GM23248 (cell line): ENCODE results near the gene TFAP2D. TPM values are rescaled to one million over a fixed set of nuclear protein-coding genes. Genes with fewer than 3 reads are reported as not detected.

Experiments used
- DNase-seq: peaks from one replicate; pipeline ENCODE4 v3.0.0-alpha.2; 2015
- H2AFZ ChIP-seq: fragments of 200-600 bp; sonication (generic); 2 replicates; pipeline ENCODE4 v1.6.1; 2016; ENCODE audit warnings: antibody characterized with exemption
- H3F3A ChIP-seq: fragments of 200-600 bp; sonication (generic); 2 replicates; pipeline ENCODE4 v1.6.1; 2016; ENCODE audit warnings: mild to moderate bottlenecking, antibody characterized with exemption, mixed run types; ENCODE audit not compliant: insufficient read depth
- H3K27ac ChIP-seq: fragments of 200-600 bp; sonication (generic); 2 replicates; pipeline ENCODE4 v1.5.1; 2016; ENCODE audit warnings: mild to moderate bottlenecking
- H3K27me3 ChIP-seq: fragments of 200-600 bp; sonication (generic); replicated peaks from 2 replicates; pipeline ENCODE4 v1.6.1; 2016; ENCODE audit warnings: mild to moderate bottlenecking; ENCODE audit not compliant: insufficient read depth
- H3K36me3 ChIP-seq: fragments of 200-600 bp; sonication (generic); 2 replicates; pipeline ENCODE4 v1.6.1; 2016; ENCODE audit warnings: low read depth, mild to moderate bottlenecking
- H3K4me1 ChIP-seq: fragments of 200-600 bp; sonication (generic); 2 replicates; pipeline ENCODE4 v1.6.1; 2016; ENCODE audit warnings: mild to moderate bottlenecking; ENCODE audit not compliant: insufficient read depth
- H3K4me2 ChIP-seq: fragments of 200-600 bp; sonication (generic); one replicate; pipeline ENCODE4 v1.6.1; 2016; ENCODE audit warnings: mild to moderate bottlenecking; ENCODE audit not compliant: unreplicated experiment
- H3K4me3 ChIP-seq: fragments of 200-600 bp; sonication (generic); 2 replicates; pipeline ENCODE4 v1.5.1; 2016; ENCODE audit warnings: mild to moderate bottlenecking
- H3K79me2 ChIP-seq: fragments of 200-600 bp; sonication (generic); 2 replicates; pipeline ENCODE4 v1.6.1; 2016; ENCODE audit warnings: mild to moderate bottlenecking; ENCODE audit not compliant: insufficient read depth
- H3K9ac ChIP-seq: fragments of 200-600 bp; sonication (generic); 2 replicates; pipeline ENCODE4 v1.6.1; 2016; ENCODE audit warnings: mild to moderate bottlenecking
- H3K9me2 ChIP-seq: fragments of 200-600 bp; sonication (generic); 2 replicates; pipeline ENCODE4 v1.6.1; 2016; ENCODE audit warnings: mixed run types, mild to moderate bottlenecking, moderate library complexity; ENCODE audit not compliant: insufficient read depth
- H3K9me3 ChIP-seq: fragments of 200-600 bp; sonication (generic); one replicate; pipeline ENCODE4 v1.6.1; 2017; ENCODE audit warnings: low read depth
- H4K20me1 ChIP-seq: fragments of 200-600 bp; sonication (generic); 2 replicates; pipeline ENCODE4 v1.6.0; 2016; ENCODE audit not compliant: insufficient read depth
- EZH2 ChIP-seq: fragments of 200-600 bp; sonication (generic); IDR thresholded peaks from 2 replicates; pipeline ENCODE4 v1.6.1; 2018; ENCODE audit warnings: antibody characterized with exemption, mild to moderate bottlenecking; ENCODE audit not compliant: insufficient read depth, poor library complexity, severe bottlenecking
- EZH2phosphoT487 ChIP-seq: fragments of 200-600 bp; sonication (generic); IDR thresholded peaks from 2 replicates; pipeline ENCODE4 v1.6.1; 2018; ENCODE audit warnings: antibody characterized with exemption, moderate library complexity, mild to moderate bottlenecking, low read depth; ENCODE audit not compliant: insufficient read depth
- WGBS, 2 experiments: methylation state at CpG; one replicate each; pipeline ENCODE4 v1.1.6; 2015 to 2017; ENCODE audit warnings: low lambda C conversion rate in 2 of 2, low coverage in 1 of 2; ENCODE audit errors: missing lambda C conversion rate in 2 of 2; 5-methylcytosine and 5-hydroxymethylcytosine counted together
- in situ Hi-C: fragments of 300-500 bp; cut with MboI; formaldehyde crosslinking; loops from 2 replicates; pipeline ENCODE4 v1.15.0; 2020
- polyA plus RNA-seq: library from polyadenylated mRNA; unstranded; fragments of >200 nt; fragmentation: Nextera tagmentation; extraction: Ambion mirVana; gene quantifications from 2 replicates; pipeline ENCODE4 v1.2.1, GENCODE V29; 2016
- total RNA-seq: library from RNA; depleted of rRNA; stranded (reverse); fragments of >200 nt; shearing (Covaris generic); gene quantifications from 2 replicates; pipeline ENCODE4 v1.2.3, GENCODE V29; 2014

Gene TFAP2D
- total and polyA plus RNA-seq, 2 experiments from 2014 or later, result not detected

DNA sequence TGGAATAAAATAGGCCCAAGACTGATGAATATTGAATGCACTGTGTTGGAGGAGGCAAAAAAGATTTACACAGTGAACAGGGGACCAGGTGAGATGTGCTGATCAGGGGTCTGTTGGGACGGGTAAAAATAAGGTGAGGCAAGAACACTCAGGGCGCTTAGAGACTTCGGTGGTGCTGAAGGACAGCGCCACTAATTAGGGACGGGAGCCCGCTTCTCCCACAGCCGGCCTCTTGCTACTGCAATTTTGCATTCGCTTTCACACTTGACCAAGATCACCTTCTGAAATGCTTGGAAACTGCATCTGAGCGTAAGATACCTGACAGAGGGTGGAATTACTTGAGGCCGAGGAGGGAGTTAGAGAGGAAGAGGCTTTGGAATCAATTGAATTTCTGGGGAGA lies 7.3 kb downstream of the TFAP2D start:
- Histone ChIP-seq H3F3A (no peaks in the 10 kb centered on the region), H3K79me2 (no peaks in the 10 kb centered on the region), H3K4me3 (no peak overlapping the region), H3K9ac (no peak overlapping the region), H2AFZ (no peak overlapping the region), H3K4me1 (no peaks in the 10 kb centered on the region), H3K9me3 (no peaks in the 10 kb centered on the region), H4K20me1 (no peaks in the 10 kb centered on the region), H3K36me3 (no peaks in the 10 kb centered on the region), H3K9me2 (no peaks in the 10 kb centered on the region), H3K4me2 (no peak overlapping the region), H3K27me3 (peaks cover 15% of the 10 kb centered on the region; the same call in 1 of the 2 replicates), H3K27ac (no peak overlapping the region)
- TF ChIP-seq EZH2, result no peak
- TF ChIP-seq EZH2phosphoT487, result no peak
- 4 to 6% methylated on average over 10 of the region's 10 CpGs for WGBS, 2 experiments
- peak; percentile 37 for DNase-seq
- in situ Hi-C loops, result no loop called here

GRCh38 chr6:50721978-50722377 lies 8.7 kb downstream of the TFAP2D start:
- peaks cover 6% of the 10 kb centered on the region; the same call in 1 of the 2 replicates for H3K27me3 ChIP-seq
- no peaks in the 10 kb centered on the region for H3K9me2 ChIP-seq
- TF ChIP-seq EZH2phosphoT487 (no peak), EZH2 (no peak)
- no peaks in the 10 kb centered on the region for H3F3A ChIP-seq
- H2AFZ ChIP-seq, result no peak overlapping the region
- no peaks in the 10 kb centered on the region for H3K9me3 ChIP-seq
- H3K36me3 ChIP-seq, result no peaks in the 10 kb centered on the region
- no peak overlapping the region for H3K4me3 ChIP-seq
- no peak overlapping the region for H3K4me2 ChIP-seq
- no peaks in the 10 kb centered on the region for H3K79me2 ChIP-seq
- no peak overlapping the region for H3K27ac ChIP-seq
- WGBS, 2 experiments, result 1 to 4% methylated on average over 19 of the region's 19 CpGs
- no peak overlapping the region for H3K9ac ChIP-seq
- in situ Hi-C loops, result no loop called here
- H4K20me1 ChIP-seq, result no peaks in the 10 kb centered on the region
- H3K4me1 ChIP-seq, result no peaks in the 10 kb centered on the region
- DNase-seq, result no peak

GRCh38 chr6:50722829-50723554 lies 9.7 kb downstream of the TFAP2D start:
- WGBS, 2 experiments, result 4 to 5% methylated on average over 22 to 24 of the region's 24 CpGs
- in situ Hi-C loops, result no loop called here

DNA sequence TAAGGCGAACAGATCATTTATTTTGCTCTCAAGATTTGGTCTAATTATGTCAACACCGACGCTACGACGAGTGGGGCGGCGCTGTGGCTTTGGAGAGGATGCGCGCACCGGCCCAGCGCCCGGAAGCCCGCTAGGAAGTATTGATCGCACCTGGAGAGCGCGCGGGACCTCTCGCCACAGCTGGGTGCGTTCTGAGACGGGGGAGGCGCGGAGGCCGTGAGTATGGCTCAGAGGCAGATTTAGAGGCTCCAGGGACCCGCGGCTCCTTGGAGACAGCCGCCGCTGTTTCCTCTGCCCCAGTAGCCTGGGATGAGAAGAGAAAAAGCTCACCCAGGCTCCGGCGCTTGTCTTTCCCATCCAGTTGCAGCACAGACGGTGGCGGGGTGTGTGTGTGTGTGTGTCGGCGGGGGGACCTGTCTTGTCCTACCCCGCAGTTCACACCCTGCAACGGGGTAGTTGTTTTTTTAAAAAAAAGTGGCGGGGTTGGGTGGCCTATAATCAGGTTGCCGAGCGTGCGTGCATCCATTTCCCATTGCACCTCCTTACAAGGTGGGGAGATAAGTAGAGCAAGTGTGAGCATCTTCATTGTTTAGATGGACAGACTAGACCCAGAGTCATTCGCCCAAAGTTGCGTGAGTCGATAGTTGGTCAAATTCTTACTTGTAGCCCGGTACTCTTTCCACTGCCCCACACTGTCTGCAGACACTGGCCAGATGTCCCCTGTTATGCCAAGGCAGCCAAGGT lies 11.2 kb downstream of the TFAP2D start:
- no peaks in the 10 kb centered on the region for H4K20me1 ChIP-seq
- TF ChIP-seq EZH2phosphoT487, result no peak
- TF ChIP-seq EZH2, result no peak
- H3K9me2 ChIP-seq, result no peaks in the 10 kb centered on the region
- DNase-seq, result no peak
- peaks cover 6% of the 10 kb centered on the region; the same call in 1 of the 2 replicates for H3K27me3 ChIP-seq
- no peak overlapping the region for H2AFZ ChIP-seq
- no peak overlapping the region for H3K4me2 ChIP-seq
- 4% methylated on average over 39 to 43 of the region's 43 CpGs for WGBS, 2 experiments
- no peaks in the 10 kb centered on the region for H3K9me3 ChIP-seq
- no peaks in the 10 kb centered on the region for H3K36me3 ChIP-seq
- in situ Hi-C loops, result no loop called here
- H3F3A ChIP-seq, result no peaks in the 10 kb centered on the region
- no peak overlapping the region for H3K9ac ChIP-seq
- H3K27ac ChIP-seq, result no peak overlapping the region
- no peaks in the 10 kb centered on the region for H3K4me1 ChIP-seq
- no peak overlapping the region for H3K4me3 ChIP-seq
- no peaks in the 10 kb centered on the region for H3K79me2 ChIP-seq

More at GRCh38 chr6:50722829-50723554, 9.7 kb downstream of the TFAP2D start:
- no peaks in the 10 kb centered on the region for H3K9me3 ChIP-seq
- H3K9ac ChIP-seq, result no peak overlapping the region
- no peaks in the 10 kb centered on the region for H4K20me1 ChIP-seq
- H3K27me3 ChIP-seq, result peaks cover 6% of the 10 kb centered on the region; the same call in 1 of the 2 replicates
- no peaks in the 10 kb centered on the region for H3F3A ChIP-seq
- DNase-seq, result no peak
- H2AFZ ChIP-seq, result no peak overlapping the region
- no peaks in the 10 kb centered on the region for H3K36me3 ChIP-seq
- H3K27ac ChIP-seq, result no peak overlapping the region
- H3K79me2 ChIP-seq, result no peaks in the 10 kb centered on the region
- no peak overlapping the region for H3K4me2 ChIP-seq
- TF ChIP-seq EZH2phosphoT487 (no peak), EZH2 (no peak)
- no peaks in the 10 kb centered on the region for H3K9me2 ChIP-seq
- no peak overlapping the region for H3K4me3 ChIP-seq
- H3K4me1 ChIP-seq, result no peaks in the 10 kb centered on the region
